H1 (cell line): ENCODE data around the gene CADPS. TPM values are rescaled to one million over a fixed set of nuclear protein-coding genes. Genes with fewer than 3 reads are reported as not detected.

Source experiments
- CTCF ChIA-PET: fragments of 300-600 bp; sonication (Branson Sonifier 250); formaldehyde crosslinking; loops from one replicate; lab custom pipeline; 2021; ENCODE audit not compliant: partially characterized antibody; lab: Charles Lee
- POLR2A ChIA-PET: fragments of 300-600 bp; sonication (Branson Sonifier 250); formaldehyde crosslinking; loops from one replicate; lab custom pipeline; 2021; ENCODE audit warnings: inconsistent platforms; ENCODE audit not compliant: partially characterized antibody; lab: Charles Lee
- DNase-seq, 2 experiments: peaks; one replicate each; pipeline versions ENCODE4 v3.0.0 to v3.0.0-alpha.2; 2010 to 2022; ENCODE audit warnings: low spot score in 2 of 2, low read depth in 1 of 2, mixed read lengths in 1 of 2
- FAIRE-seq: peaks from 2 replicates; lab custom pipeline; 2011; peaks lifted over from hg19 to GRCh38; lab: Jason Lieb, UNC
- H2AFZ ChIP-seq: 2 replicates; pipeline ENCODE4 v1.8.1; 2012; ENCODE audit warnings: low read length, inconsistent platforms
- H2AK5ac ChIP-seq: 2 replicates; pipeline ENCODE4 v1.6.1; 2013; ENCODE audit warnings: low read depth, low read length
- H2BK120ac ChIP-seq: replicated peaks from 2 replicates; pipeline ENCODE3; 2013; ENCODE audit warnings: low read depth, low read length, inconsistent platforms
- H2BK12ac ChIP-seq: 2 replicates; pipeline ENCODE4 v1.6.1; 2013; ENCODE audit warnings: low read depth, low read length
- H2BK15ac ChIP-seq: 2 replicates; pipeline ENCODE4 v1.6.1; 2013; ENCODE audit warnings: low read length
- H2BK20ac ChIP-seq: 2 replicates; pipeline ENCODE4 v1.6.1; 2013; ENCODE audit warnings: low read length
- H2BK5ac ChIP-seq: 2 replicates; pipeline ENCODE4 v1.6.1; 2013; ENCODE audit warnings: low read depth, low read length
- H3K14ac ChIP-seq: 2 replicates; pipeline ENCODE4 v1.6.1; 2013; ENCODE audit warnings: inconsistent platforms; ENCODE audit not compliant: insufficient read length
- H3K18ac ChIP-seq: 2 replicates; pipeline ENCODE4 v1.6.1; 2013; ENCODE audit warnings: low read length; ENCODE audit errors: extremely low read depth
- H3K23ac ChIP-seq: 2 replicates; pipeline ENCODE4 v1.6.1; 2013; ENCODE audit warnings: inconsistent platforms; ENCODE audit not compliant: insufficient read length
- H3K23me2 ChIP-seq: 2 replicates; pipeline ENCODE4 v1.6.1; 2013; ENCODE audit warnings: low read depth, low read length
- H3K27ac ChIP-seq: 2 replicates; pipeline ENCODE4 v1.6.1; 2011; ENCODE audit warnings: low read depth, low read length, inconsistent platforms
- H3K27me3 ChIP-seq, 4 experiments: replicated peaks in 1 of 4; 1 replicate in 1 of 4; 2 replicates in 3 of 4; pipeline versions ENCODE4 v1.6.1 to v1.8.1; 2011 to 2013; ENCODE audit warnings: low read length in 3 of 4, mild to moderate bottlenecking in 3 of 4, inconsistent platforms in 2 of 4, mixed read lengths in 2 of 4, moderate library complexity in 1 of 4; ENCODE audit not compliant: control insufficient read depth in 3 of 4, insufficient read depth in 3 of 4; ENCODE audit errors: extremely low read depth in 1 of 4
- H3K36me3 ChIP-seq, 4 experiments: 2 replicates each; pipeline versions ENCODE4 v1.6.1 to v1.8.1; 2011 to 2013; ENCODE audit warnings: mild to moderate bottlenecking in 4 of 4, low read length in 3 of 4, moderate library complexity in 2 of 4, control low read depth in 1 of 4, inconsistent platforms in 1 of 4; ENCODE audit not compliant: insufficient read depth in 4 of 4, control insufficient read depth in 2 of 4
- H3K4ac ChIP-seq: replicated peaks from 2 replicates; pipeline ENCODE3; 2013; ENCODE audit warnings: low read length, low read depth, mixed read lengths, inconsistent platforms; ENCODE audit not compliant: insufficient read length
- H3K4me1 ChIP-seq, 4 experiments: replicated peaks in 1 of 4; 1 replicate in 1 of 4; 2 replicates in 3 of 4; pipeline versions ENCODE4 v1.6.1 to v1.8.1; 2011 to 2013; ENCODE audit warnings: low read length in 3 of 4, inconsistent platforms in 2 of 4, mixed read lengths in 1 of 4; ENCODE audit not compliant: insufficient read depth in 4 of 4, control insufficient read depth in 3 of 4
- H3K4me2 ChIP-seq, 2 experiments: 2 replicates each; pipeline versions ENCODE4 v1.6.1 to v1.8.1; 2011 to 2013; ENCODE audit warnings: low read depth in 2 of 2, low read length in 2 of 2, control low read depth in 1 of 2, inconsistent platforms in 1 of 2, mild to moderate bottlenecking in 1 of 2; ENCODE audit not compliant: insufficient read depth in 1 of 2
- H3K4me3 ChIP-seq, 4 experiments: fragments of 200-600, 300-600 bp in 1 of 4; sonication (generic), shearing (Covaris generic), sonication (Bioruptor Twin) in 1 of 4; 2 replicates each; pipeline versions ENCODE4 v1.5.1 to v1.8.1; 2011 to 2016; ENCODE audit warnings: low read length in 4 of 4, low read depth in 3 of 4, control low read depth in 2 of 4, inconsistent platforms in 2 of 4, mild to moderate bottlenecking in 2 of 4, mixed read lengths in 1 of 4, moderate library complexity in 1 of 4; ENCODE audit not compliant: insufficient read depth in 2 of 4; ENCODE audit errors: extremely low read depth in 1 of 4
- H3K56ac ChIP-seq: replicated peaks from 2 replicates; pipeline ENCODE3; 2013; ENCODE audit warnings: low read depth, mild to moderate bottlenecking, mixed read lengths, low read length, inconsistent platforms; ENCODE audit not compliant: insufficient read length
- H3K79me1 ChIP-seq: 2 replicates; pipeline ENCODE4 v1.6.1; 2013; ENCODE audit warnings: low read depth, low read length, control low read depth
- H3K79me2 ChIP-seq, 2 experiments: 2 replicates each; pipeline versions ENCODE4 v1.6.1 to v1.8.1; 2012 to 2013; ENCODE audit warnings: low read length in 2 of 2, mild to moderate bottlenecking in 2 of 2, inconsistent platforms in 1 of 2; ENCODE audit not compliant: insufficient read depth in 2 of 2, control insufficient read depth in 1 of 2
- H3K9ac ChIP-seq, 4 experiments: replicated peaks in 1 of 4; 1 replicate in 1 of 4; 2 replicates in 3 of 4; pipeline versions ENCODE4 v1.6.1 to v1.8.1; 2011 to 2013; ENCODE audit warnings: low read depth in 3 of 4, low read length in 3 of 4, control low read depth in 2 of 4, mild to moderate bottlenecking in 2 of 4, moderate library complexity in 2 of 4, inconsistent platforms in 1 of 4; ENCODE audit errors: extremely low read depth in 1 of 4
- H3K9me3 ChIP-seq, 2 experiments: 2 replicates each; pipeline versions ENCODE4 v1.6.1 to v1.8.1; 2012 to 2013; ENCODE audit warnings: mild to moderate bottlenecking in 2 of 2, moderate library complexity in 2 of 2, control low read depth in 1 of 2, inconsistent platforms in 1 of 2, low read depth in 1 of 2, low read length in 1 of 2, mixed read lengths in 1 of 2; ENCODE audit not compliant: insufficient read depth in 2 of 2
- H4K20me1 ChIP-seq, 2 experiments: replicated peaks in 1 of 2; 2 replicates each; pipeline versions ENCODE3 to v1.8.1; 2011 to 2013; ENCODE audit warnings: inconsistent platforms in 2 of 2, low read length in 2 of 2, mild to moderate bottlenecking in 1 of 2; ENCODE audit not compliant: insufficient read depth in 2 of 2, control insufficient read depth in 1 of 2
- H4K5ac ChIP-seq: 2 replicates; pipeline ENCODE4 v1.6.1; 2013; ENCODE audit warnings: low read length, low read depth, mixed read lengths, inconsistent platforms; ENCODE audit not compliant: insufficient read length
- H4K8ac ChIP-seq: 2 replicates; pipeline ENCODE4 v1.8.0; 2013; ENCODE audit warnings: mild to moderate bottlenecking, moderate library complexity, low read length, inconsistent platforms; ENCODE audit not compliant: insufficient read depth; ENCODE audit errors: extremely low read depth
- H4K91ac ChIP-seq: replicated peaks from 2 replicates; pipeline ENCODE3; 2013; ENCODE audit warnings: low read length, mixed read lengths, inconsistent platforms; ENCODE audit not compliant: insufficient read length
- ATF3 ChIP-seq: IDR thresholded peaks from 2 replicates; pipeline ENCODE4 v1.6.1; 2011; ENCODE audit warnings: low read depth, mild to moderate bottlenecking, low read length; ENCODE audit not compliant: insufficient read depth
- CEBPB ChIP-seq: IDR thresholded peaks from 2 replicates; pipeline ENCODE4 v1.6.1; 2012; ENCODE audit warnings: low read depth, low read length
- CREB1 ChIP-seq: IDR thresholded peaks from 2 replicates; pipeline ENCODE4 v1.6.1; 2012; ENCODE audit warnings: inconsistent platforms
- RXRA ChIP-seq: IDR thresholded peaks from 2 replicates; pipeline ENCODE4 v1.6.1; 2011; ENCODE audit warnings: low read depth, mild to moderate bottlenecking, low read length, moderate library complexity; ENCODE audit not compliant: insufficient read depth
- SIN3A ChIP-seq, 2 experiments: IDR thresholded peaks in 1 of 2; conservative IDR thresholded peaks in 1 of 2; 2 replicates each; pipeline ENCODE4 v1.6.1; 2011 to 2012; ENCODE audit warnings: low read length in 2 of 2, improper control_type of control experiment in 1 of 2, low read depth in 1 of 2, mild to moderate bottlenecking in 1 of 2
- TCF12 ChIP-seq: IDR thresholded peaks from 2 replicates; pipeline ENCODE4 v1.6.1; 2011; ENCODE audit warnings: low read depth, mild to moderate bottlenecking, low read length
- WGBS, 2 experiments: shearing (Covaris generic) in 1 of 2; methylation state at CpG; one replicate each; pipeline versions ENCODE4 v1.1.6 to v1.1.7; 2013 to 2015; ENCODE audit warnings: low lambda C conversion rate in 2 of 2, mixed read lengths in 2 of 2, inconsistent platforms in 1 of 2, low coverage in 1 of 2, missing lambda C conversion rate in 1 of 2; ENCODE audit not compliant: insufficient replicate concordance in 2 of 2, insufficient coverage in 1 of 2, insufficient read length in 1 of 2; ENCODE audit errors: extremely low coverage in 1 of 2, missing lambda C conversion rate in 1 of 2; 5-methylcytosine and 5-hydroxymethylcytosine counted together
- polyA plus RNA-seq, 7 experiments: library from polyadenylated mRNA; depleted of rRNA in 3 of 7; stranded (reverse) in 5 of 7; unstranded in 2 of 7; fragments of >200 nt in 5 of 7; fragments of 200-250 nt in 2 of 7; gene quantifications; 1 replicate in 5 of 7; 2 replicates in 1 of 7; 4 replicates in 1 of 7; pipeline versions ENCODE4 v1.2.1 to v1.2.3, GENCODE V29; 2011 to 2013; ENCODE audit warnings: missing spikeins in 2 of 7, mixed read lengths in 2 of 7
- total RNA-seq: library from RNA; stranded (reverse); fragmentation: NEBNext Ultra II Directional; extraction: Animal tissue kit (Norgen Biotek cat#: 25700); gene quantifications from 2 replicates; pipeline ENCODE4 v1.2.1, GENCODE V29; 2021

CADPS gene
- total and polyA plus RNA-seq, 2 of the 8 experiments (the other 6 are each of a cell fraction or from before 2014, with no cell fraction given) = 7.1 to 10.2 TPM

DNA sequence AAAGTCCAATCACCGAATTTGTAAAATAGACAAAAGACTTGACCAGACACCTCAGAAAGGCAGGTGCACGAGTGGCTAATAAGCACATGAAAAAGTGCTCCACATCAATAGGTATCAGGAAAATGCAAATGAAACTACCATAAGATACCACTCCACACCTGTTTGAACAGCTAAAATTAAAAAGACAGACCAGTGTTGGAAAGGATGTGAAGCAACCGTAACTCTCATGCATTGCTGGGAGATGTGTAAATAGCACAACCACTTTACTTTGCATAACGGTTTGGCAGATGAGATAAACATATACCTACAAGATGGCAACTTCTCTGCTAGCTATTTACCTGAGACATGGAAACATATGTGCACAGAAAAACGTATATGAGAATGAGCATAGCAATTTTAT lies 56.9 kb downstream of the CADPS start:
- H3K4me2 ChIP-seq = no peak overlapping the region
- H2BK20ac ChIP-seq = no peak overlapping the region
- no peak overlapping the region for H3K23ac ChIP-seq
- H2BK120ac ChIP-seq = no peak overlapping the region
- H3K23me2 ChIP-seq = no peaks in the 10 kb centered on the region; the same call in 1 of the 2 replicates
- no peaks in the 10 kb centered on the region for H4K20me1 ChIP-seq
- no peak overlapping the region for H3K27ac ChIP-seq
- no peak overlapping the region for H2AK5ac ChIP-seq
- FAIRE-seq = no peak
- POLR2A ChIA-PET = interaction anchor here (1.3 kb wide), 1 partner anchor 8 kb away, joined by 3 read pairs; no protein-coding TSS in a partner anchor
- no peaks in the 10 kb centered on the region for H3K79me2 ChIP-seq
- H2BK12ac ChIP-seq = no peak overlapping the region
- no peaks in the 10 kb centered on the region for H3K27me3 ChIP-seq
- H3K9me3 ChIP-seq = no peaks in the 10 kb centered on the region
- no peaks in the 10 kb centered on the region for H3K79me1 ChIP-seq
- H2BK15ac ChIP-seq = no peak overlapping the region
- no peaks in the 10 kb centered on the region for H3K4me1 ChIP-seq
- no peak overlapping the region for H3K18ac ChIP-seq
- H2BK5ac ChIP-seq = no peak overlapping the region
- H3K36me3 ChIP-seq = no peaks in the 10 kb centered on the region
- H3K56ac ChIP-seq = no peak overlapping the region
- H3K9ac ChIP-seq = no peak overlapping the region
- WGBS, 2 experiments = 85% methylated on average over 5 of the region's 5 CpGs; no CpG with 5 or more reads in 1 of the 2 experiments
- DNase-seq = no peak
- H4K5ac ChIP-seq = no peak overlapping the region
- H4K8ac ChIP-seq = no peak overlapping the region
- no peak overlapping the region for H4K91ac ChIP-seq
- CTCF ChIA-PET = interaction anchor here (0.9 to 1.6 kb wide), 3 partner anchors 15 to 149 kb away, joined by 3 to 5 read pairs (median 3); no protein-coding TSS in a partner anchor
- H3K4ac ChIP-seq = no peak overlapping the region
- H3K4me3 ChIP-seq = no peak overlapping the region
- no peak overlapping the region for H2AFZ ChIP-seq
- no peak overlapping the region for H3K14ac ChIP-seq
- TF ChIP-seq ATF3 (no peak), RXRA (no peak), CEBPB (no peak), CREB1 (no peak), TCF12 (no peak), SIN3A (conservative IDR thresholded peaks at IDR 0.05 in 1 of 2, IDR thresholded peaks at IDR 0.05 in 1 of 2; ENCODE audit: low read depth in 1 of 2, low read length in 2 of 2) (no peak)
